Activated CD4-positive, CD25-positive, alpha-beta regulatory T cell treated with anti-CD3 and anti-CD28 coated beads, Interleukin-2, amount 50 U/mL, for 24 hours (primary cell): Measurements from ENCODE around the gene NIN.
A peak's percentile ranks its signal among the peaks of the same experiment; 100 is the strongest.

Source experiments
- ATAC-seq, 2 donors: fragments of 150-1000 bp; cut with Tn5 transposase; one replicate each; pipeline ENCODE4 v1.10.0; 2021; ENCODE audit warnings: mild to moderate bottlenecking in 1 of 2, moderate library complexity in 1 of 2

Gene NIN

DNA sequence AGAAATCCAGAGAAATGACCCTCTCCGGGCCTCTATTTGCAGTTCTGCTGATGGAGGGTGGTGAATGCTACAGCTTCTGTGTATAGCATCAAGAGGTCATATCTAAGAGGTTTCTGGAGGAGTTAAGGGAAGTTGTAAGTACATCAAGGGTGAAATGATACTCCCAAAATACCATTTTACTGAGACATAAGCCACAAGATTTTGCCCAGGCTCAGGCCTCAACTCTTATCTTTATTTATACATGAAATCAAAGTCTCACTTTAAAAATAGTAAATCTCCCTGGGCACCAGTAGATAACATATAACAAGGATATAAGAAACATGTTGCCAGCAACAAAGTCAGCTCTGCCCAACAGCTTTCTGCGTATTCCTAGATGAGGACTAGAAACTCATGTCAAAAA is 40.4 kb downstream of the NIN start:
- ATAC-seq: no peak

DNA sequence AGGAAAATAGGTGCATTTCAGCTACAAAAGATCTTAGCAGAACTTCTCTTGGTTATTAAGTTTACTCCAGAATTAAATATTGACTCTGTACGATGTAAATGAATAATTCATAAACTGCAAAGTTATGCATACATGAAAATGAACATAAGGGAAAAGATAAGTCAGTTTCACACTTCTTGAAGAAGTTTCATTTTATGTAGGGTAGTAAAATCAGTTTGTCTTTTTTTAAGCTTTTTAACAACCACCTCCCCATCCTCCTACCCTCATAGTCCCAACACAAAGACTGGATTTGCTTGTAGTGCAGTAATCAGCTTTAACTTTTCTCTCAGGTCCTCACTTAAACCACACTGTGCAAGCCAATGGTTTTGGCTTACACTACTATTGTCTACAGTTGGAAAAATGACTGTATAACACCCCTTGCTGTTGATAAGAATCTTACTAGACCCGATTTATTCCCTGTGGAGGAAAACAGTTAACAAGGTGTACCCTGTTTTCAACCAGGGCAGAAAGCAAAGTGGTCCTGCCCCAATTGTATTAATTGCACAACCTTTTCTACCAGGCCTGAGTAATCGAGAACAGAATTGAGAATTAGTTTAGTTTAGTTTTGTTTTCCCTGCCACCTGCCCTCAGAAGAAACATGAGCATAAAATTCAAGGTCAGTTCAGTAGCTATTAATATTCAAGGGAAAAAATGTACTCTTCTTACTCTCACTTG is 44.1 kb downstream of the NIN start:
- peak; percentile 62 to 69 for ATAC-seq

DNA sequence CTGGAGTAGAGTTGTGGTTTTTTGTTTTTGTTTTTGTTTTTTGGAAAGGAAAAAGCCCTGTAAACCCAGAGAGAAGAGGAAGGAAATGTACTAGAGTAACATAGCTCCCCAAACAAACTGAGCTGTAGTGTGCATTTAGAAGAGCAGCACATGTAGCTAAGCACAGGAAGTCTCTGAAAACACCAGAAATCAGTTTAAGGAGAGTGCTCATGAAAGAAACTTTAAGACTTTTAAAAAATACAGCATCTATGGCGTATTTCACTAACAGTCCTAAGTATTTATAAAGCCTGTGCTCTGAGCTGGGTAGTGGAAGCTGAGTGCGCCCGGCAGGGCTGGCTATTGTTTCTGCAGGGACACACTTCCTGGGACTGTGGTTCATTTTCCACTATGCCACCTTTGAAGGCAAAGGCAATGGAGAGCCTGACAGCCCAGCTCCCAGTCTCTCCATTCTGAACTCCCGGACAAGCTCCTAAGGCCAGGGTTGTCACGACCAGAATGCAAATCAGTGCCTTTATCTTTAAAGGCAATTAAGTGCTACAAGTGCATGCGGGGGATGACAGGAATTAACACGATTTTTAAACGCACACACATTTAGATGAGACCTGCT is 45.4 kb downstream of the NIN start:
- ATAC-seq: no peak

DNA sequence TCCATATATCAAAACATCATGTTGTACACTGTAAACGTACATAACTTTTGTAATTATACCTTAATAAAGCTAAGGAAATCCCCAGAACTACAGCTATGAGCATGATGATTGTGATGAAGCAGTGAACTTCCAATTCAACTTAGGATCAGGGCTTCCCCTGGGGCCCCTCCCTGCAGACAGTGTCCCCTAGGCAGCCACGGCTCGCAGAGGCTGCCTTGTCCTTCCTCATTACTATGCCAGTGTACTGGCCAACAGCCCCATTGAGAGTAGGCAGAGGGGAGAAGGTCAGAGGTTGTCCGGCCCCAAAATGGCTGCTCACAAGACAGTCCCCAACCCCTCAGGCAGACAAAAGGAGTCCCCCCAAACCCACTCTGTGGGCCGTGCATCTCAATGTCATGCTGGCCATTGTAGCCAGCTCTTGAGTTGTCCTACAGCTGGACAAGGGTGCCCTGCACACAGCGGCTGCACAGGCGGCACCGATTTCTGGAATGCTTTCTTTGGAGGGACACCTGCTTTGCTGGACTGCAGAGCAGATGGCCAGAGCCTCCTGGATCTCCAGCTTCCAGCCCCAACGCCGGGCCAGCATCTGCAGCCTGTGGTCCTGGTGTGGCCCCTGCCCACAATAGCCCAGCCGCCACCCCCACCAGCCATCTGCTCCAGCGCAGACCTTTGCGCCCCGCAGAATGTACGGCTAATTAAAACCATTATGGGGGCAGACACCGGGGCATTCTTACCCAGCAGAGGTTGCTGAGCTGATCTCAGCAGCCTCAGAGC is 46.1 kb downstream of the NIN start:
- peak; percentile 31 to 40 for ATAC-seq

DNA sequence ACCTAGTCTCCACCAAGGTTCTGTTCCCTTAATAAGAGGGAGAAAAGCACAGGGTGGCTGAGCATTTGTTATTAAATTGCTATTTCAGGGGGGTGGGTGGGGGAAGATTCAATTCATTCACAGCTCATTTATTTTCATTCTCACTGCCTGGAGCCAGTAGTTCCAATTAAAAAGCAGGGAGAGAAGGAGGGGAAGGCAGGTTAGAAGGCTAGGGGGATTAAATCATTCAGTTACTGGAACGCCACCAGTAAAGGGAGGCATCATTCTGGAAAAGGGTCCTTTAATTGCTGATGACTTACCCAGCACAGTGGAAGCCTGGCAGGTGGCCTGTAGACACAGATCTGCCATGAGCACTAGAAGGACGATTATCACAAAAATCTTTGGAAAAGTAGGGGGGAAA is 47.4 kb downstream of the NIN start:
- no peak for ATAC-seq

DNA sequence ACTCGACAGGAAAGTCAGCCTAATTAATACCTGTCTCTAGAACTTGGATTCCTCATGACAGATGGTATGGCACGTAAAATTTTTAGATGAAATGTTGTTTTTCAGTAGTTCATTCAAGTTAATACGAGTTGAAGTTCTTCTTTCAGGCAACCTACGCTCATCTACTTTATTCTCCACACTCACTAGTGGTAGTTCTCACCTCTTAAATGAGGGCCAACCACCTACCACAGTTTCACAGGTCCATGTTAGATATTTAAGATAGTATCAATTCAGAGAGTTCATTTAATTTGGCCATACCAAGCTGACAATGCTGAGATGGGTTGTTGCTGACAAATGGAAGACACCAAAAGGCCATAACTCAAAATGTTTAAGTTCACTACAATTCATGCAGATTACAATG is 50.6 kb downstream of the NIN start:
- no peak for ATAC-seq

DNA sequence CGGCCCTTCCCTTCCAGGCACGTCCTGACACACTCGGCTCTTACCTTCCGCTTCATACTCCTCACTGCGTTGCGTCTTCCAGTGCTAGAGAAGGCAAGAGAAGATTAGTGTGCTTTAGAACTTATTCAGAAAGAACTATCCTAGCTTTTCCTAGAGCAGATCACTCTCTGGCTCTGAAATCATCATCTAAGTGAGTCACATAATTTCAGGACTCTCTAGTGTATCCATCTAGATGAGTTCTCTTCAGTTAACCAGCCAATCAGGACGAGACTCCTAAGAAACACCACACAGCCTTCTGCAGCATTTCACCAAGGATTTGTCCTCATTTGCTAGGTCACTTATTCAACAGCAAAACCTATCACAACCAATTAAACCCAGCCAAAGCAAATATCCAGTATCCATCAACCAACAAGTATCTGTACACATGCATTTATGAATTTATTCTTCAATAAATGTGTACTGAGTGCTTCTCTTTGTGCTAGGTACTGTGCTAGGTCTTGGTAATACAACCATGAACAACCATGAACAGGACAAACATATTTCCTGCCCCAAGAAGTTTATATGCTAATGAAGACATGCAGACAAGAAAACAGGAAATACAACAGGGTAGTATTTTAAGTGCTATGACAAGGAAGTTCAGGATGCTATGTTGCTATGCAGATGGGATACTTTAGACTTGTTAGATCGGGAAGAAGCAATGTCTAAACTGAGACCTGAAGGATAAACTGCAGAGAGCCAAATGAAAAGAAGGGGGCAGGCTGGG is 52.1 kb downstream of the NIN start:
- ATAC-seq: no peak

DNA sequence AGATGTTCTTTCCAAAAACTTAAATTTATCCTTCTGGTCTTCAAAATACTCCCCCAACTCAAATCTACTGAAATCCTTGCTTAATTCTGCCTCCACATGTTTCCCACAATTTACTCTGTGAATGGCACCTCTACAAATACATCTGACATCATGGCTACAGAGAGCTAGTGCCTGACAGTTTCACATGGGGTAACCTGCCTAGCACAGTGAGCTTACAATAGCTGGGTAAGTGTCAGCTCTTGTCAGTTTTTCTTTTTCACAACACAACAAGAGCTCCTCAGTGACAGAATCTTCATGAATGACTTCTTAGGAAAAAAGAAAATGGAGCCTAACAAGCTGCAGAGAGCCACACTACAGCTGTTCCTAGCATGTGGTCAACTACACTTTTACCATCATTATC is 54.4 kb downstream of the NIN start:
- no peak for ATAC-seq

DNA sequence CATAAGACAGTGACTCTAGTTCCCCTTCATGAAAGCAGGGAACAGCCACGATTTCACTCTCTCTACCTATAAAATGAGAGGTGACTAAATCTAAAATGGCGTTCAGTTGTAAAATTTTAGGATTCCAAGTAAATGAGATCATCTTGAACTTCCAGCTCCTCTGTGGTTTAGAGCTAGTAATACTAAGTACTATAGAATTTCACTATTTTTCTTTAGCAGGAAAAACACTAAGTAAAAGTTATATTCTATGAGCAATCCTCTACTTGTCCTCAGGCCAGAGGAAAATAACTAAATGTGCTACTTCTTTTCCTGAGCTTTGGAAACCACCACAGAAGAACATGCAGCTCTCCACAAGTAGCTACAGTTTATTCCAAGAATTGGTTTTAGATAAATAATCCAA is 55.6 kb downstream of the NIN start:
- ATAC-seq: no peak

DNA sequence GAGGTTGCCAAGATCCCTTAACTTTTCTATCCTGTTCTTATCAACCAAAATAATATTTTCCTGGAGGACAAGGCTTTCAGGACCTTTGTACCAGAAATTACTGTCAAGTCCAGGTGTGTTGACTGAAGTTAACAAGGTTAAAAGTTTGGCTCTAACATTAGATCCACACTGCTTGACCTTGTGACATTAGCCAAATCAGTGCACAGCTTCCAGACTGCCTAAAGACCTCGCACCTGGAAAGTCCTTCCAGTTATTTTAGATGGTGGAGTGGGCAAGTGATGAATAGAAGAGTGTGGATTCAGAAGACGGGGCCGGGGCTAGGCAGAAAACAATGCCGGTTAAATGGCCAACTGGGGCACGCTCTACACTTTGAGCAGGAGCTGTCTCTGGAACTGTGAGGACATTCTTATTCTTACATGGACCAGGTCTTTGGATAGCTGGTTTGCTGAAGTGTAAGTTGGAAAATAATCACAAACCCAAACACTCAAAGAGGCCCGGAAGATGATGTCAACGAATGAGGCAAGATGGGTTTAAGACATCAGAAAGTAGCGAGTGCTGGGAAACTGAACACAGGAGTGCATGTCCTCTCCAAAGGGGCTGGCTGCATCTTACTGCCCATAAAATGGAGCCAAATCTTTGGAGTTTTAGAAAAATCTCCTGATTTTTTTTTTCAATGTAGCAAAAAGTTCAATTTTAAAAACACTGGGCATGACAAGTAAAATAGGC is 56.3 kb downstream of the NIN start:
- no peak for ATAC-seq

DNA sequence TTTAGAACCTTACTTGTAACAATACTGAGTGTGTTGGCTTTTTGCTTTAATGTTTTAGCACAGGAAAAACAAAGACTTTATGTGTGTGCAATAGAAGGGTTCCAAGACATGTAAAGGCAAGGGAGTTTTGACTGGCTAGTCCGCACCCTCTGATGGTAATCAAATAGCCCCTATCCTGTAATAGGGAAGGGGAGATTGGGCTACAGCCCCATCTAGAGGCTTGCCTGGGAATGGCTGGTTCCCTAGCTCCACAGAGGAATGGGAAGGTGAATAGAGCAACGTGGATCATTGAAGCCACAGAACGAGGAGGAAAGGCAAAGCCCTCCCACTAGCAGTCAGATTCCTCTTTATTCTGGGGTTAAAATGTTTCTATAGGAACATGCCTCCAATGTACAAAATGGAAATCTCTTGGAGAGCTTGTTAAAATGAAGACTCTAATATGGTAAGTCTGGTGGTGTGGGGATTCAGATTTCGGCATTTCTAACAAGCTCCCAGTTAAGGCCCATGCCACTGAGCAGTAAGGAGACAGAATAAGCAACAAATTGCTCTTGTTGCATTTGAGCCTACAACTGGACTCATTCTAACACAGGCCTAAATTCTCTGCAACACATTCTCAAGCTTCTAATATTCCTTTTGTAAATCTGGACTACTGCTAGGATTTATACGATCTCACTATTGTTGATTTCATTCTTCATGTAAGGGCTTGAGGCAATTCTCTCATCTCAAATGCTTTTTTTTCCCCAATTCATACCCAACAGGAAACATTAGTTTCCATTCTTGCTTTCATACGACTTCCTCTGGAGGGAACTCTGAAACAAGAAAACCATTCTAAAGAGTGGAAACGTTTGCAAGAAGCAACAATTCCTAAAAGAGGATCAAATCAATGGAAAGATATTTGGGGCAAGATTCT is 57.1 kb downstream of the NIN start:
- no peak for ATAC-seq

DNA sequence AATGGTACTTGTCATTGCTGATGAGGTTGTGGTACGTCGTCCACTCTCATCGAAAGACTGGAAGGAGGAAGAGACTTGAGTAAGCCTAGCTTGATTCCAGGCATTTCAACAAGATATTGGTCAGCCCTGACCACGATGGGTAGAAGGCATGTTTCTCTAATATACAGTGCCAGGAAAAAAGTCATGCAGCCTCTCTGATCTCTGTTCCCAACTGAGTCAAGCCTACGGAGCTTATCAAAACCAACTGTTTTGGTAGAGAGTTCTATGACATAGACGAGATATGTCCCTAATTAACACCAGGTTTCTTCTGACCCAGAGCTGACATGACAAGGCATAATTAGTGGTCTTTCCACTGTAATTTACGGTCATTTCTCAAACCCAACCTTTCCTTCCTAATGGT is 58.5 kb downstream of the NIN start:
- ATAC-seq: no peak

DNA sequence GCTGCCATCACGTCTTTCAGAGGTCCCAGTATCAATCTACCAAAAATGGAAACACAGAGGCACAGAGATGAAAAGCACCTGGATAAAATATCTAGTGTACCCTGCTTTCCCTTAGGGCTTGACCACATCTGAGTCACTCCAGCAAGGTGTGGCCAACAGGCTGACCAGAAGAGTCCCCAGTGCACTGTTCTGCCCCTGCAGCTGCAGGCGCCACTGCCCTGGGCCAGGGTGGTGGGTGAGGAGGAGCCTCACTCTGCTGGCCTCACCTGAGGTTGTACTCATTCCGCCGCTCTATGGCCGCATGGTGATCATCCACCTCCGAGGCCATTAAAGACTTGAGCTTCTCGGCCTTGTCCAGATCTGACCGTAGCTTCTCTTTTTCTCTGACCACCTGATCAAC is 60.4 kb downstream of the NIN start:
- no peak for ATAC-seq

DNA sequence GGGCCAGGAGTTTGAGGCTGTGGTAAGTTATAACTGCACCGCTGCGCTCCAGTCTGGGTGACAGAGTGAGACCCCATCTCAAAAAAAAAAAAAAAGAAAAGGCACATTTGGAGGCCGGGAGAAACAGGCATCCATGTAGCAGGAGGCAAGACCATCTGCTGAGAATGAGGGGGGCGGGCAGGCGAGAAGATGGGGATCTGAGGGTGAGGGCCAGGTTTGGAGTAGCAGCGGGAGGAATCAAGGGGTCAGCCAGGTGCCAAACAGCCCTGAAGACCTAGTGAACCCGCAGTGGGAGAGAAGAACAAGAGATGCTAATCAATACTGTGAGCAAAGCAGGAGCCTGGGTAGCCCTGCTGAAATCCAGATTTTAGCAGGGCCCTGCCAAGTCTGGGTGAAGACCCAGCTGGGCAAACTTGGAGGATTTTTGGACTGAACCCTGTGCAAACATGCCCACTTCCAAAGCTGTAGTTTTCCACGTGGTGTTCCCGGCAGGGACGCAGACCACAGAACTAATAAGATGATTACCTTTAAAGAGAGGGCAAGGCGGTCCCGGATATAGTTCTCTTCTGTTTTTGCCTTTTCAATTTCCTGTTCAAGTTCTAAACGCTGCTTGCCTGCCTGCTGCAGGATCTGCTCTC is 61.0 kb downstream of the NIN start:
- no peak for ATAC-seq

DNA sequence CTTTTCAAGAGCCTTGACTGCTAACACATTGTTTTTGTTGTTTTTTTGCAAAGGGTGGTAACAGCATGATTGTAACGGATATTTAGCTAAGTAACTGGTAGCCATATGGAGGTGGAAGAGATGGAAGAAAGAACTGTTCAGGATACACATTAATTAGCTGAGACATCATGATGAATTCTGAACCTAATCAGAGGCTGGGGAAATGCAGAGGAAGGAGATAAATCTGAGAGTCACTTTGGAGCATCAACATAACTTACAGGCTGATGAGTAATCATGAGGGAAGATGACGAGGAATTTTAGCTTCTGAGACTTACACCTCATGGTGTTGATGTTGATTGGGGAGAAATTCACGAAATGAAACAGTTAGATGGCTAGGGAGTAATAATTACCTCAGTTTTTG is 62.3 kb downstream of the NIN start:
- ATAC-seq: no peak

DNA sequence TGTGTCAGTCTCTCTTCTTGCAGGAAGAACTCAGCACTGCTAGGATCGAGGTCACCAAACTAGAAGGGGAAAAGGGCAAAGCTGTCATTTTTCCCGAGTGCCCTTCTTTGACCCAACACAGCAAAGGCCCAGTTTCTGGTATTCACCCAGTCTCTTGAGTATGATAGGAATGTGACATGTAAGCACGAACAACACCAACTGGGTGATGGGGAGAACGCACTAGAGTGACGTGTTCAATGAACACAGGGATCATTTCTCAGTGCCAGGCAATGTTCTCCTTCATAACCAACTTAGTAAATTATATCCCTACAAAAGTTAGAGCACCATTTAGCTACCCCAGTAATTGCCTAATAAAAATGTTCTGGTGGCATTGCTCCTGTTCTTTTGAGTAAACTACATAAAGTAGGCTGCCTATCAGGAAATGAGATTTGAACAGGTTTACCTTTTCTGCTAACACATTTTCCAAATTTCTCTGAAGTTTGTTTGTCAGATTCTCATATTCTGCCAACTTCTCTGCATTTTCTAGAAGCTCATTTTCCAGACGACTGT is 64.5 kb downstream of the NIN start:
- ATAC-seq: no peak

DNA sequence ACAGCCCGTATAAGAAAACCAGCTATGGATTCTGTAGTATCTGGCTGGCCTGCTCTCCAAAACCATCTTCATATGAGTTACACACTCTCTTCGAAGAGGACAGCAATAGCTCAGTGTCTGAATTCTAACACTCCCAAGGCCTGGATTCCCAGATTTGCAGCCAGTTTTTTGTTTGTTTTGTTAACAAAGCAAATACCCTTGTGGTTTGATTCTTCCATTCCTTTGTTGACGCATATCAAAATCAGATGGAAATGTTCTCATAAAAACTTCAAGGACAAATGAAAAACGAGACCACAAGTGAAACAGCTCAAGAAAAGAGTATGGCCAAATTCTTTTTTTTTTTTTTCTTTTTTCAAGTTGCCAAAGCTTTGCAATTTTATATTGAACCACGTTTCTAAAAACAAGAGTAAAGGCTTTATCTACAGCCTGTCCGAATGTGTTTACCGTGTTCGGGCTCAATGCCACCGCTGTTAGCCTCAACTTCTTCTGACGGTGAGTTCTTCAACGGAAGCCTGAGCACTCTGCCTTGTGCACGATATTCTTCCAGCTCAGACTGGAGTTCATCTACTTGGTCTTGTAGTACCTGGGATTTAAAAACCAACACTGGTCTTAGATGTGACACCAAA is 67.5 kb downstream of the NIN start:
- ATAC-seq: no peak

DNA sequence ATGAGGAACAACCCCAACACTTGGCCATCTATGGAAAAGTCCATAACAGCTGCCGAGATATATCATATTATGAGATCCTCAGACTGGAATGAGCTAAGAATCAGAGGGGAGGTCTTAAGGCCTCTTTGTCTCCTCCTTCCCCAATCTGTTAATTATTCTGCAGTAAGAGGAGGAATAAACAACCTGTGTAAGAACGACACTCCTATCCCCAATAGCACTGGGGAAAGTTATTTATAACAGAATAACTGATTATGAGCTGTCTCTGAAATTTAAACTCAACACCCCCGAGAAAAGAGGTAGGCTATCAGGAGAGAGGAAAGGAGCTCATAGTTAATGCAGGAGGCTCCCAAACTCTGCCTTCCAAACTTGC is 68.0 kb downstream of the NIN start:
- ATAC-seq: no peak

DNA sequence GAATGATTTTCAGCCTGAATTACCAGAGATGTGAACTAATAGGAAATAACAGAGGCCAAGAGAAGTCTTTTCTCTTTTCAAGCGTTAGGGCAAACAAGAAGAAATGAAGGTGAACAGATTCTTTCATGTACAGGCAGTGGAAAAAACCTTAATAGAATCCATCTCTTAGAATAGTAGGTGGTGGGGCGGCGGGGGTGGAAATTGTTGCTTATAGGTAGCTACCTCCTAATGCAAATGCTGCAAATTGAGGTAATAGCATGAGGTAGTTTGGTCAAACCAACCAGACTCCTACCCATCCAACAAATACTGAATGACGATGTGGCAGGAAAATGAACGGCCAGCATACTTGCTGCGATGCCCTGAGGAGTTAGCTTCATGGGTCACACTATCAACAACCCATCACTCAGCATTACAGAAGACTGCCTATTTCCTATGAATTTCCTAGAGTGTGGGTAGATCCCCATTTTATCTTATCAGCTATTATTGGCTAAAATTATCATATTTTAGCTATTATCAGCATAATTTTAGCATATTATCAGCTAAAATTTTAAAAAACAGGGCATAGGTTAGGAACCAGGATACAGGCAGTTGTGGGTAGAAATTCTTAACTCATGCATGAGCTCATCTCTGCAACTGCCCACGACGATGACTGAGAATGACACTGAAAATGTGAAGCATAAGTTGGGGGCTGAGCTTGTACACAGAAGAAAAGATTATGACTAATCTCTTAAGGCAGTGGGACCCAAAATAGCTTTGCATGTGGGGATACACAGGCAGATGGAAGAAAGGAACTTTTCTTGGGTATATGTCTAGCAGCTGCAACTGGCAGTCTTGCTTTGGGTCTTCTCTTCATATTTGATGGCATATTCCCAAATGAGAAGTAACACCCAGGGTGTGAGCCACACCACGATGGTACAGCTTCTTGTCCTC is 68.7 kb downstream of the NIN start:
- ATAC-seq: peak; percentile 98 to 99
